Activated B cell treated with CpG ODN at 0.5 μM for 24 hours (primary cell): ENCODE results near the gene ADCY1. TPM values are rescaled to one million over a fixed set of nuclear protein-coding genes. Genes with fewer than 3 reads are reported as not detected.

Experiments used
- ATAC-seq: fragments of 200-7000 bp; cut with Tn5 transposase; one replicate; pipeline ENCODE4 v1.10.0; 2021; ENCODE audit warnings: low read depth, mild to moderate bottlenecking, moderate library complexity
- CTCF ChIA-PET: fragments of 350-600 bp; sonication (Branson Sonifier 250); formaldehyde crosslinking; loops from one replicate; lab custom pipeline; 2021; ENCODE audit warnings: antibody characterized with exemption; lab: Charles Lee
- POLR2A ChIA-PET: fragments of 350-600 bp; sonication (Branson Sonifier 250); formaldehyde crosslinking; loops from one replicate; lab custom pipeline; 2021; ENCODE audit warnings: antibody characterized with exemption; lab: Charles Lee
- DNase-seq: peaks from one replicate; pipeline ENCODE4 v3.0.0; 2022
- H3K27ac Mint-ChIP-seq: one replicate; pipeline ENCODE4 v1.8.0; 2020; ENCODE audit warnings: mixed read lengths
- H3K27me3 Mint-ChIP-seq: one replicate; pipeline ENCODE4 v1.8.0; 2021; ENCODE audit warnings: mixed read lengths
- H3K36me3 Mint-ChIP-seq: one replicate; pipeline ENCODE4 v1.8.0; 2021; ENCODE audit warnings: low read depth, mixed read lengths
- H3K4me1 Mint-ChIP-seq: one replicate; pipeline ENCODE4 v1.8.0; 2021; ENCODE audit warnings: mixed read lengths
- H3K4me3 Mint-ChIP-seq: one replicate; pipeline ENCODE4 v1.8.0; 2020; ENCODE audit warnings: mild to moderate bottlenecking, mixed read lengths
- H3K9me3 Mint-ChIP-seq: one replicate; pipeline ENCODE4 v1.8.0; 2020; ENCODE audit warnings: mixed read lengths
- intact Hi-C: fragments of 100-400 bp; cut with micrococcal nuclease; formaldehyde crosslinking; loops from one replicate; pipeline ENCODE4 v1.15.1; 2024
- total RNA-seq: library from RNA; stranded (reverse); gene quantifications from 2 replicates; pipeline ENCODE4 v1.2.3, GENCODE V29; 2022
- TF ChIP-seq, protein P1 (sequence below): fragments of 200-600 bp; IDR thresholded peaks from one replicate; pipeline ENCODE4 v1.8.0; 2022; ENCODE audit warnings: antibody characterized with exemption, mild to moderate bottlenecking

Gene ADCY1
- total RNA-seq, 1 donor from 2014 or later = not detected

DNA sequence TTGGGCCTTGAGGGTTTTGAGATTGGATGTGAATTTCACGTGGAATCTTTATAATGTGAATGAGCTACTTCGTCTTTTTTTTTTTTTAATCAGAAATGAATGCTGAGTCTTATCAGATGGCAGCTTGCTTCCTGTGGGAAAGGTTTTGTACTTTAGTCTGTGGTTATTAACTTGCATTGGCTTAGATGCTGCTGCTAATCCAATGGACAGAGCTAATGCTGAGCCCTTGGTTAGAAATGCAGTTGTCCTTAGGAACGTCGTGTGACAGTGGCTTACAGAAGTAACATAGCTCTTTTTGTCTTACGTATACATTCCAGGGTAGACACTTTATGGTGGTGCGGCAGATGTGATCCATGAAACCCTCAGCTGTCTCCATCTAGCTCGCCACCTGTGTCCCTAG is 32.8 kb downstream of the ADCY1 start:
- ATAC-seq (no peak), DNase-seq (no peak)
- ChIA-PET CTCF (no interaction called here), POLR2A (no interaction called here)
- H3K27me3 Mint-ChIP-seq = peaks cover 14% of the 10 kb centered on the region
- intact Hi-C loops = no loop called here
- no peak overlapping the region for H3K4me3 Mint-ChIP-seq
- H3K36me3 Mint-ChIP-seq = no peaks in the 10 kb centered on the region
- H3K27ac Mint-ChIP-seq = no peak overlapping the region
- TF ChIP-seq, protein P1, sequence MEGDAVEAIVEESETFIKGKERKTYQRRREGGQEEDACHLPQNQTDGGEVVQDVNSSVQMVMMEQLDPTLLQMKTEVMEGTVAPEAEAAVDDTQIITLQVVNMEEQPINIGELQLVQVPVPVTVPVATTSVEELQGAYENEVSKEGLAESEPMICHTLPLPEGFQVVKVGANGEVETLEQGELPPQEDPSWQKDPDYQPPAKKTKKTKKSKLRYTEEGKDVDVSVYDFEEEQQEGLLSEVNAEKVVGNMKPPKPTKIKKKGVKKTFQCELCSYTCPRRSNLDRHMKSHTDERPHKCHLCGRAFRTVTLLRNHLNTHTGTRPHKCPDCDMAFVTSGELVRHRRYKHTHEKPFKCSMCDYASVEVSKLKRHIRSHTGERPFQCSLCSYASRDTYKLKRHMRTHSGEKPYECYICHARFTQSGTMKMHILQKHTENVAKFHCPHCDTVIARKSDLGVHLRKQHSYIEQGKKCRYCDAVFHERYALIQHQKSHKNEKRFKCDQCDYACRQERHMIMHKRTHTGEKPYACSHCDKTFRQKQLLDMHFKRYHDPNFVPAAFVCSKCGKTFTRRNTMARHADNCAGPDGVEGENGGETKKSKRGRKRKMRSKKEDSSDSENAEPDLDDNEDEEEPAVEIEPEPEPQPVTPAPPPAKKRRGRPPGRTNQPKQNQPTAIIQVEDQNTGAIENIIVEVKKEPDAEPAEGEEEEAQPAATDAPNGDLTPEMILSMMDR = no peak
- peaks cover 2% of the 10 kb centered on the region for H3K9me3 Mint-ChIP-seq
- no peaks in the 10 kb centered on the region for H3K4me1 Mint-ChIP-seq

DNA sequence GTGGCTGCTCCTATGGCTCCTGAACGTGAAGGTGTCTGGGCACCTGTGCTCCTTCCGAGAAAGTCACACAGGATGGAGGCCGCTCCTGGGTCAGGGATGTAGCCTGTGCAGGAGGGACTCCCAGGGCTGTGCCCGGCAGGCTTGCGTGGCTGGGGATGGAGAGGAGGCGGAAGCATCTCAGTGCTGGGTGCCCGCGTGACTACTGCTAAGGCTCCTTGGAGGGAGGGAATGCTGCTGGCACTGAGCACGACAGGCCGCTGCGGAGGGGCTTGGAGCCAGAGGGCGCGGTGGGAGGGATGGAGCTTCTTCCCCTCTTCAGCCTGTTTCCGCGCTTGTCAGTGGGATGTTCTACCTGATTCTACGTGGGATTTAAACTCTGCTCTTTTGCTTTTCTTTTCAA is 35.0 kb downstream of the ADCY1 start:
- Mint-ChIP-seq H3K4me1 (no peaks in the 10 kb centered on the region), H3K36me3 (no peaks in the 10 kb centered on the region), H3K27ac (no peak overlapping the region), H3K27me3 (peaks cover 14% of the 10 kb centered on the region), H3K9me3 (peaks cover 12% of the 10 kb centered on the region), H3K4me3 (no peak overlapping the region)
- ChIA-PET POLR2A (no interaction called here), CTCF (no interaction called here)
- intact Hi-C loops = no loop called here
- TF ChIP-seq, protein P1 = no peak
- DNase-seq (no peak), ATAC-seq (no peak)

DNA sequence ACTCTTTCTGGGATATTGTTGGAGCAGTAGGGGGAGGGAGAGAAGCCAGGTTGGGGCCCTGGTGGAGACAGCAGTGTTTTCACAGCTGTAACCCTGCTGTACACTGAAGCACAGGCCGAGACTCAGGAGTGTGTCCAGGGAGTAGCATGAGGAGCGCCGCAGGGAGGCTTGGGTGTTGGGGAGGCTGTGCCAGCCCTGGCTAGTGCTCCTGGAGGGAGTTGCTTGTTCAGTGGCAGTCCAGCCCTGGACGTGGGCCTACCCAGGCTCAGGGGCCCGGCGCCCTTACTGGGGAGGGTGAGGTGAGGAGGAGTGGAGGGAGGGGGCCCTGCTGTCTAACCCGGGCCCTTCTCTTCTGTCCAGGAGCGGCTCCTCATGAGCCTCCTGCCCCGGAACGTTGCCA is 35.9 kb downstream of the ADCY1 start:
- Mint-ChIP-seq H3K4me3 (no peak overlapping the region), H3K27me3 (peaks cover 14% of the 10 kb centered on the region), H3K27ac (no peak overlapping the region), H3K36me3 (no peaks in the 10 kb centered on the region), H3K4me1 (no peaks in the 10 kb centered on the region), H3K9me3 (peaks cover 17% of the 10 kb centered on the region)
- intact Hi-C loops = no loop called here
- ChIA-PET POLR2A (no interaction called here), CTCF (no interaction called here)
- DNase-seq = no peak
- ATAC-seq = no peak
- TF ChIP-seq, protein P1 = no peak

DNA sequence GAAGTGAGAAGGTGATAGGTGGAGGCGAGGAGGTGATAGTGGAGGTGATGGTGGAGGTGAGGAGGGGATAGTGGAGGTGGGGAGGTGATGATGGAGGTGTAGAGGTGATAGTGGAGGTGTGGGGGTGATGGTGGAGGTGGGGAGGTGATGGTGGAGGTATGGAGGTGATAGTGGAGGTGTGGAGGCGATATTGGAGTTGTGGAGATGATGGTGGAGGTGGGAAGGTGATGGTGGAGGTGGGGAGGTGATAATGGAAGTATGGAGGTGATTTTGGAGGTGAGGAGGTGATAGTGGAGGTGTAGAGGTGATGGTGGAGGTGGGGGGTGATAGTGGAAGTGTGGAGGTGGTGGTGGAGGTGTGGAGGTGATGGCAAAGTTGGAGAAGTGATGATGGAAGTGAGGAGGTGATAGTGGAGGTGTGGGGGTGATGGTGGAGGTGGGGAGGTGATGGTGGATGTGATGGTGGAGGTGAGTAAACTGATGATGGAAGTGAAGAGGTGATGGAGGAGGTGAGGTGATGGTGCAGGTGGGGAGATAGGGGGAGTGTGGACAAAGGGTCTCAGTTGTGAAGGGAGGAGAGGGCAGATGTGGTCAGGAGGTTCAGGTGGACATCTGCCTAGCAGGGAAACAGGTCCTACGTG is 36.6 kb downstream of the ADCY1 start:
- no peak overlapping the region for H3K4me3 Mint-ChIP-seq
- DNase-seq (no peak), ATAC-seq (no peak)
- CTCF ChIA-PET = no interaction called here
- peaks cover 13% of the 10 kb centered on the region for H3K27me3 Mint-ChIP-seq
- H3K4me1 Mint-ChIP-seq = no peaks in the 10 kb centered on the region
- POLR2A ChIA-PET = no interaction called here
- H3K36me3 Mint-ChIP-seq = no peaks in the 10 kb centered on the region
- intact Hi-C loops = no loop called here
- H3K27ac Mint-ChIP-seq = no peak overlapping the region
- H3K9me3 Mint-ChIP-seq = peaks cover 22% of the 10 kb centered on the region
- TF ChIP-seq, protein P1 = no peak

DNA sequence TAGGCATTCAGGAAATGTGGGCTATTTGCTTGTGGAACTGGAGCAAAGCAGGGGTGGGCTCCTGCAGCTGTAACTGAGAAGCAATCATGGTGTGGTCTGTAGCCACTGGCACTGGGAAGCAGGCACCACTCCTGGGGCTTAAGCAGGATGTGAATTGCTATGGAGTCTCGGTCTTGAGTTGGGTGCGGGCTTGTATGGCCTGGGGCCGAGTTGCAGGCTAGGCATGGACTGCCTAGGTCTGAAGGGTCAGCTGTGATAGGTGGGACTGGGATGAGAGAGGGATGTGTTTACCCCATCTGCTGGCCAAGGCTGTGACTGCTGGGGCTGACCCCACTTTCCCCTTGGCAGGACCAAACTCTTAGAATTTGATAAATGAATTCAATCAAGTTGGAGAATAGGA is 43.0 kb downstream of the ADCY1 start:
- TF ChIP-seq, protein P1 = no peak
- POLR2A ChIA-PET = no interaction called here
- Mint-ChIP-seq H3K27ac (no peak overlapping the region), H3K36me3 (no peaks in the 10 kb centered on the region), H3K27me3 (no peaks in the 10 kb centered on the region), H3K9me3 (peaks cover 50% of the 10 kb centered on the region), H3K4me3 (no peak overlapping the region), H3K4me1 (no peaks in the 10 kb centered on the region)
- ATAC-seq = no peak
- DNase-seq = no peak
- CTCF ChIA-PET = no interaction called here
- intact Hi-C loops = no loop called here
